ENCODE measurements around the gene PIK3C2B.
A peak's percentile ranks its signal among the peaks of the same experiment; 100 is the strongest.

The PIK3C2B gene

GRCh38 chr1:204455831-204456145 is 38.8 kb downstream of the PIK3C2B start:
- in situ Hi-C loops (cut with MboI; ENCODE audit: low sequenced_read_pairs): no loop called here
- Histone ChIP-seq H3K27me3 (ENCODE audit: low read depth) (no peaks in the 10 kb centered on the region), H3K4me3 (no peak overlapping the region), H3K9me3 (no peaks in the 10 kb centered on the region), H3K4me1 (no peaks in the 10 kb centered on the region), H3K36me3 (replicated peaks) (peaks cover 8% of the 10 kb centered on the region)
- DNase-seq (ENCODE audit: low spot score in 2 of 2): no peak

DNA sequence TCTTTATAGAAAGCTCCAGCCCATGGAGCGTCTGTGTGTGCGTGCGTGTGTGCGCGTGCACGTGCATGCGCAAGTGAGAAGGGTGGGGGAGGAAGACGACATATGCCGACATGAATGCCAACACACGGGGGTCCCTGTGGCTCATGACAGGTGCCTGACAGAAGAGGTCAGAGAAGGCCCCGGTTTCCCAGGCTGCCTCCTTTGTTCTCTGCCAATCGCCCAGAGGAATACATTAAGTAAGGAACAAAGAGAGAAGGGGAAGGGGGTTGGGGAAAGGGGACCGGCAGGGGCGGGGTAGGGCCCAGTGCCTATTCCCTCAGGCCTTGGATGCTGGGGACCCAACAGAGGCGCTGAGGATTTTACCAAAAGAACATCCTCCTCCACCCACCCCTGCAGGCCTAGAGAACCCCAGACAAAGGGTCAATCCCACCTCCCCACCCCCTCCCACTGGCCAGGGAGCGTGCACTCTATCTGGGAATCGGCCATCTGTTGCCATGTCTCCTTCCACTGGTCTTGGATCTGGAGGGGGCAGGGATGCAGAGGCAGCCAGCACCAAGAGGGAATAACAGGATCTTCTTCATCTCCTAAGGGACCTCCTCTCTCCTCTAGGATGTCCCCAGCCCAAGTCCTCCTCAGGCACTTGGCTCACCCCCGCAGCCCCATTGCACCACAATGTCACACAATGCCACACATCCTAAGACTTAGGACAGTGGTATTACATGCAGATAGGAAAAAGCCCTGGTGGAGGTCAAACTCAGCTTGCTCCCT is 39.4 kb downstream of the PIK3C2B start:
- DNase-seq (ENCODE audit: low spot score in 2 of 2): no peak
- no peaks in the 10 kb centered on the region for H3K9me3 ChIP-seq
- no peaks in the 10 kb centered on the region for H3K27me3 ChIP-seq (ENCODE audit: low read depth)
- in situ Hi-C loops (cut with MboI; ENCODE audit: low sequenced_read_pairs): no loop called here
- H3K4me1 ChIP-seq: no peaks in the 10 kb centered on the region
- H3K4me3 ChIP-seq: no peak overlapping the region
- peaks cover 8% of the 10 kb centered on the region for H3K36me3 ChIP-seq (replicated peaks)

GRCh38 chr1:204454476-204454875 is 40.1 kb downstream of the PIK3C2B start:
- Histone ChIP-seq H3K4me3 (no peak overlapping the region), H3K4me1 (no peaks in the 10 kb centered on the region), H3K9me3 (no peaks in the 10 kb centered on the region), H3K36me3 (replicated peaks) (peaks cover 8% of the 10 kb centered on the region), H3K27me3 (ENCODE audit: low read depth) (no peaks in the 10 kb centered on the region)
- in situ Hi-C loops (cut with MboI; ENCODE audit: low sequenced_read_pairs): no loop called here
- DNase-seq (ENCODE audit: low spot score in 2 of 2): no peak

- H3K36me3 ChIP-seq (replicated peaks): peaks cover 3% of the 10 kb centered on the region
- in situ Hi-C loops (cut with MboI; ENCODE audit: low sequenced_read_pairs): no loop called here
- no peak overlapping the region for H3K4me3 ChIP-seq
- H3K9me3 ChIP-seq: no peaks in the 10 kb centered on the region
- no peaks in the 10 kb centered on the region for H3K27me3 ChIP-seq (ENCODE audit: low read depth)
- DNase-seq (ENCODE audit: low spot score in 2 of 2): no peak
- H3K4me1 ChIP-seq: no peaks in the 10 kb centered on the region
Measured at GRCh38 chr1:204453141-204453772, 41.3 kb downstream of the PIK3C2B start.

- in situ Hi-C loops (cut with MboI; ENCODE audit: low sequenced_read_pairs): no loop called here
- Histone ChIP-seq H3K27me3 (ENCODE audit: low read depth) (no peaks in the 10 kb centered on the region), H3K4me1 (no peaks in the 10 kb centered on the region), H3K36me3 (replicated peaks) (peaks cover 3% of the 10 kb centered on the region), H3K4me3 (no peak overlapping the region), H3K9me3 (no peaks in the 10 kb centered on the region)
- no peak for DNase-seq (ENCODE audit: low spot score in 2 of 2)
Measured at GRCh38 chr1:204451352-204452124, 43.1 kb downstream of the PIK3C2B start.

- H3K9me3 ChIP-seq: no peaks in the 10 kb centered on the region
- DNase-seq (ENCODE audit: low spot score in 2 of 2): no peak
- H3K27me3 ChIP-seq (ENCODE audit: low read depth): no peaks in the 10 kb centered on the region
- H3K4me1 ChIP-seq: no peaks in the 10 kb centered on the region
- in situ Hi-C loops (cut with MboI; ENCODE audit: low sequenced_read_pairs): no loop called here
- H3K36me3 ChIP-seq (replicated peaks): peaks cover 4% of the 10 kb centered on the region
- no peak overlapping the region for H3K4me3 ChIP-seq
Measured at GRCh38 chr1:204450461-204451257, 43.9 kb downstream of the PIK3C2B start.

- H3K27me3 ChIP-seq (ENCODE audit: low read depth): no peaks in the 10 kb centered on the region
- in situ Hi-C loops (cut with MboI; ENCODE audit: low sequenced_read_pairs): loop anchor here (5.0 kb wide), 1 partner anchor 53 kb away; no protein-coding TSS in a partner anchor
- no peaks in the 10 kb centered on the region for H3K4me1 ChIP-seq
- no peak for DNase-seq (ENCODE audit: low spot score in 2 of 2)
- H3K4me3 ChIP-seq: no peak overlapping the region
- no peaks in the 10 kb centered on the region for H3K9me3 ChIP-seq
- H3K36me3 ChIP-seq (replicated peaks): peaks cover 5% of the 10 kb centered on the region
Measured at GRCh38 chr1:204449678-204450280, 44.8 kb downstream of the PIK3C2B start.

- in situ Hi-C loops (cut with MboI; ENCODE audit: low sequenced_read_pairs): loop anchor here (5.0 kb wide), 1 partner anchor 53 kb away; no protein-coding TSS in a partner anchor
- H3K4me3 ChIP-seq: no peak overlapping the region
- H3K4me1 ChIP-seq: no peaks in the 10 kb centered on the region
- H3K36me3 ChIP-seq (replicated peaks): peaks cover 6% of the 10 kb centered on the region
- H3K9me3 ChIP-seq: no peaks in the 10 kb centered on the region
- DNase-seq (ENCODE audit: low spot score in 2 of 2): no peak
- no peaks in the 10 kb centered on the region for H3K27me3 ChIP-seq (ENCODE audit: low read depth)
Measured at GRCh38 chr1:204448991-204449677, 45.5 kb downstream of the PIK3C2B start.

GRCh38 chr1:204448344-204448964 is 46.2 kb downstream of the PIK3C2B start:
- no peak overlapping the region for H3K4me3 ChIP-seq
- no peaks in the 10 kb centered on the region for H3K27me3 ChIP-seq (ENCODE audit: low read depth)
- DNase-seq (ENCODE audit: low spot score in 2 of 2): no peak
- H3K9me3 ChIP-seq: no peaks in the 10 kb centered on the region
- H3K36me3 ChIP-seq (replicated peaks): peaks cover 9% of the 10 kb centered on the region
- in situ Hi-C loops (cut with MboI; ENCODE audit: low sequenced_read_pairs): loop anchor here (5.0 kb wide), 1 partner anchor 54 kb away; no protein-coding TSS in a partner anchor
- no peaks in the 10 kb centered on the region for H3K4me1 ChIP-seq

DNA sequence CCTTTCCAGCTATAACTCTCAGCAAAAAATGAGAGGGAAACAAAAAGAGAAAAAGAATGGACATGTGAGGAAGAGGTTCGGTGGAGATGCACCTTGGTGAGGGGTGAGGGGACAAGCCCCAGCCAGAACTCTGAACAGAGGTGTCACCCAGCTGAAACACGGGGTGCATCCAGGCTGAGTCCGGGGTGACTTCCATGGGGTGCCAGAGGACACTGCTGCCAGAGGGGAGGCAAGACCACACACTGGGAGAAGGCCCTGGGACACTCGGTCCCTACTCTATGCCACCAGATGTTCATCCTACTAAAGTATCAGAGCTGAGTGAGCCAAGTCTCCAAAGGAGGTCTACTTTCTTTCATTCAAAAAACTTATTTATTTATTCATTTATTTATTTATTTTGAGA is 46.9 kb downstream of the PIK3C2B start:
- DNase-seq (ENCODE audit: low spot score in 2 of 2): no peak
- no peaks in the 10 kb centered on the region for H3K9me3 ChIP-seq
- H3K4me3 ChIP-seq: no peak overlapping the region
- H3K36me3 ChIP-seq (replicated peaks): peaks cover 10% of the 10 kb centered on the region
- no peaks in the 10 kb centered on the region for H3K27me3 ChIP-seq (ENCODE audit: low read depth)
- no peaks in the 10 kb centered on the region for H3K4me1 ChIP-seq
- in situ Hi-C loops (cut with MboI; ENCODE audit: low sequenced_read_pairs): loop anchor here (5.0 kb wide), 1 partner anchor 55 kb away; no protein-coding TSS in a partner anchor

GRCh38 chr1:204447190-204447589 is 47.4 kb downstream of the PIK3C2B start:
- H3K27me3 ChIP-seq (ENCODE audit: low read depth): no peaks in the 10 kb centered on the region
- H3K9me3 ChIP-seq: no peaks in the 10 kb centered on the region
- no peaks in the 10 kb centered on the region for H3K4me1 ChIP-seq
- no peak for DNase-seq (ENCODE audit: low spot score in 2 of 2)
- H3K4me3 ChIP-seq: no peak overlapping the region
- H3K36me3 ChIP-seq (replicated peaks): peaks cover 10% of the 10 kb centered on the region
- in situ Hi-C loops (cut with MboI; ENCODE audit: low sequenced_read_pairs): loop anchor here (5.0 kb wide), 1 partner anchor 55 kb away; no protein-coding TSS in a partner anchor

DNA sequence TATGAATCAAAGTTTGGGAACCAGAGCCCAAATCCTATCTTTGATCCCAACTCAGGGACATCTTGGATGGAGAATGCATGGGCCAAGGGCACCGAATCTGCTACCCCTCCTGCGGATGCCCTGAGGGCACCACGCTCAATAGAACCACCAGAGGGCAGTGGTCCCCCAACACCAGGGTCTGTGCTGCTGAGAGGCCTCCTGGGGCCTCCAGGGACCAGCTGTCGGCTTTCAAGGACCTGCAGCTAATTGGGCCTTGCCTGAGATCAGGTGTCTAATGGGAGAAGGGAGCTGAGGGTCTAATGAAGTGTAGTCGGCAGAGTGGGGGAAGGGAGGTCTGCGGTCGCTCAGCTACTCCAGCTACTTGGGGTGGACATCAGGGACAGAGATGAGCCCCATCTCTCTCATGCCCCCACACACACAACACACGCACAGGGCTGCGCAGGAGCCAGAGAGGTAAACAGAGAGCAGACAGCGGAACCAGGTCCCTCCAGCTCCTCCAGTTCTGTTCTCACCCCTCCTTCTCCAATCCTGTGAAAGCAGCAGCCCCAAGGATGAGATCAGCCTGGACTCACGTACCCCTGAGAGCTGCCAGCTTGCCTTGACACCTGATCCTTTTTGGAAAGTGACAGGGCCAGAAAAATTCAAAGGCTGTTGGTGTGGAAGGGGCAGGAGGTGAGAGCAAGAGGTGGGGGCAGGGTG is 48.0 kb downstream of the PIK3C2B start:
- H3K36me3 ChIP-seq (replicated peaks): peaks cover 10% of the 10 kb centered on the region
- in situ Hi-C loops (cut with MboI; ENCODE audit: low sequenced_read_pairs): loop anchor here (5.0 kb wide), 1 partner anchor 56 kb away; no protein-coding TSS in a partner anchor
- no peaks in the 10 kb centered on the region for H3K27me3 ChIP-seq (ENCODE audit: low read depth)
- no peak overlapping the region for H3K4me3 ChIP-seq
- no peaks in the 10 kb centered on the region for H3K4me1 ChIP-seq
- no peaks in the 10 kb centered on the region for H3K9me3 ChIP-seq
- peak; percentile 34 to 71 for DNase-seq (ENCODE audit: low spot score in 2 of 2)
